ENCODE measurements around the gene MAGI1.

Gene MAGI1

GRCh38 chr3:65352951-65353350 lies 685.8 kb downstream of the MAGI1 start:
- Histone ChIP-seq H3K27ac (ENCODE audit: low read length, poor library complexity, severe bottlenecking) (no peak overlapping the region), H2BK5ac (ENCODE audit: low read depth, low read length, poor library complexity, severe bottlenecking) (no peak overlapping the region), H3K9ac (ENCODE audit: low read length) (no peak overlapping the region), H3K23ac (ENCODE audit: low read length in 2 of 2) (no peak overlapping the region), H3K4me3 (ENCODE audit: insufficient read depth in 1 of 2, low read depth in 1 of 2, low read length in 2 of 2) (no peak overlapping the region), H2AFZ (ENCODE audit: low read depth, low read length) (no peak overlapping the region), H3K18ac (ENCODE audit: low read depth in 1 of 2, low read length in 2 of 2) (peak overlapping the region in 1 of 2 experiments; percentile 73), H3K4me1 (ENCODE audit: control insufficient read depth, insufficient read depth, low read depth, low read length) (peaks cover 3% of the 10 kb centered on the region), H3K4me2 (ENCODE audit: low read length, poor library complexity, severe bottlenecking) (no peak overlapping the region), H3K36me3 (ENCODE audit: control insufficient read depth in 1 of 2, insufficient read depth in 2 of 2, low read depth in 1 of 2, low read length in 2 of 2) (peaks cover 0 to 8% of the 10 kb centered on the region in 2 experiments), H2BK12ac (ENCODE audit: low read length in 2 of 2) (no peak overlapping the region), H2BK15ac (ENCODE audit: low read depth, poor library complexity, severe bottlenecking) (no peak overlapping the region), H2BK120ac (ENCODE audit: low read depth, low read length) (no peak overlapping the region), H3K14ac (ENCODE audit: low read length in 2 of 2) (no peak overlapping the region), H2AK5ac (ENCODE audit: low read length, severe bottlenecking) (no peak overlapping the region), H3K27me3 (ENCODE audit: control insufficient read depth in 1 of 2, insufficient read depth in 1 of 2, low read length in 2 of 2) (no peaks in the 10 kb centered on the region), H4K91ac (ENCODE audit: low read length) (no peak overlapping the region), H3K4ac (ENCODE audit: low read depth in 1 of 2, low read length in 2 of 2) (no peak overlapping the region), H3K79me1 (replicated peaks; ENCODE audit: low read length, poor library complexity, severe bottlenecking) (no peaks in the 10 kb centered on the region), H3K9me3 (ENCODE audit: control insufficient read depth, low read length) (no peaks in the 10 kb centered on the region), H4K8ac (ENCODE audit: low read length) (no peak overlapping the region)
- WGBS: 62% methylated on average over 2 of the region's 2 CpGs
- DNase-seq: peak; percentile 62

- Histone ChIP-seq H4K8ac (ENCODE audit: low read length) (no peak overlapping the region), H3K23ac (ENCODE audit: low read length in 2 of 2) (no peak overlapping the region), H3K14ac (ENCODE audit: low read length in 2 of 2) (no peak overlapping the region), H3K18ac (ENCODE audit: low read depth in 1 of 2, low read length in 2 of 2) (no peak overlapping the region), H2BK5ac (ENCODE audit: low read depth, low read length, poor library complexity, severe bottlenecking) (no peak overlapping the region), H3K4me1 (ENCODE audit: control insufficient read depth, insufficient read depth, low read depth, low read length) (peaks cover 3% of the 10 kb centered on the region), H2AK5ac (ENCODE audit: low read length, severe bottlenecking) (no peak overlapping the region), H2BK12ac (ENCODE audit: low read length in 2 of 2) (no peak overlapping the region), H3K4ac (ENCODE audit: low read depth in 1 of 2, low read length in 2 of 2) (no peak overlapping the region), H2BK120ac (ENCODE audit: low read depth, low read length) (no peak overlapping the region), H3K4me3 (ENCODE audit: insufficient read depth in 1 of 2, low read depth in 1 of 2, low read length in 2 of 2) (no peak overlapping the region), H3K27me3 (ENCODE audit: control insufficient read depth in 1 of 2, insufficient read depth in 1 of 2, low read length in 2 of 2) (no peaks in the 10 kb centered on the region), H2AFZ (ENCODE audit: low read depth, low read length) (no peak overlapping the region), H4K91ac (ENCODE audit: low read length) (no peak overlapping the region), H3K36me3 (ENCODE audit: control insufficient read depth in 1 of 2, insufficient read depth in 2 of 2, low read depth in 1 of 2, low read length in 2 of 2) (peaks cover 0 to 6% of the 10 kb centered on the region in 2 experiments), H3K79me1 (replicated peaks; ENCODE audit: low read length, poor library complexity, severe bottlenecking) (no peaks in the 10 kb centered on the region), H3K27ac (ENCODE audit: low read length, poor library complexity, severe bottlenecking) (no peak overlapping the region), H3K4me2 (ENCODE audit: low read length, poor library complexity, severe bottlenecking) (no peak overlapping the region), H2BK15ac (ENCODE audit: low read depth, poor library complexity, severe bottlenecking) (no peak overlapping the region), H3K9me3 (ENCODE audit: control insufficient read depth, low read length) (no peaks in the 10 kb centered on the region), H3K9ac (ENCODE audit: low read length) (no peak overlapping the region)
- 82% methylated on average over 4 of the region's 4 CpGs for WGBS
- DNase-seq: no peak
Measured at GRCh38 chr3:65351753-65352152, 687.0 kb downstream of the MAGI1 start.

- H3K23ac ChIP-seq (ENCODE audit: low read length in 2 of 2): no peak overlapping the region
- no peak overlapping the region for H2BK5ac ChIP-seq (ENCODE audit: low read depth, low read length, poor library complexity, severe bottlenecking)
- H3K4me1 ChIP-seq (ENCODE audit: control insufficient read depth, insufficient read depth, low read depth, low read length): no peaks in the 10 kb centered on the region
- 89% methylated on average over 4 of the region's 5 CpGs for WGBS
- H3K14ac ChIP-seq (ENCODE audit: low read length in 2 of 2): no peak overlapping the region
- no peaks in the 10 kb centered on the region for H3K79me1 ChIP-seq (replicated peaks; ENCODE audit: low read length, poor library complexity, severe bottlenecking)
- no peak overlapping the region for H3K4me2 ChIP-seq (ENCODE audit: low read length, poor library complexity, severe bottlenecking)
- no peak overlapping the region for H2AK5ac ChIP-seq (ENCODE audit: low read length, severe bottlenecking)
- H4K91ac ChIP-seq (ENCODE audit: low read length): no peak overlapping the region
- no peak overlapping the region for H4K8ac ChIP-seq (ENCODE audit: low read length)
- no peak for DNase-seq
- H2BK12ac ChIP-seq (ENCODE audit: low read length in 2 of 2): no peak overlapping the region
- no peaks in the 10 kb centered on the region for H3K9me3 ChIP-seq (ENCODE audit: control insufficient read depth, low read length)
- no peak overlapping the region for H3K27ac ChIP-seq (ENCODE audit: low read length, poor library complexity, severe bottlenecking)
- no peaks in the 10 kb centered on the region for H3K27me3 ChIP-seq (ENCODE audit: control insufficient read depth in 1 of 2, insufficient read depth in 1 of 2, low read length in 2 of 2)
- H2AFZ ChIP-seq (ENCODE audit: low read depth, low read length): no peak overlapping the region
- H3K4ac ChIP-seq (ENCODE audit: low read depth in 1 of 2, low read length in 2 of 2): no peak overlapping the region
- no peak overlapping the region for H2BK15ac ChIP-seq (ENCODE audit: low read depth, poor library complexity, severe bottlenecking)
- H3K9ac ChIP-seq (ENCODE audit: low read length): no peak overlapping the region
- no peak overlapping the region for H3K4me3 ChIP-seq (ENCODE audit: insufficient read depth in 1 of 2, low read depth in 1 of 2, low read length in 2 of 2)
- no peak overlapping the region for H2BK120ac ChIP-seq (ENCODE audit: low read depth, low read length)
- H3K18ac ChIP-seq (ENCODE audit: low read depth in 1 of 2, low read length in 2 of 2): no peak overlapping the region
- H3K36me3 ChIP-seq (ENCODE audit: control insufficient read depth in 1 of 2, insufficient read depth in 2 of 2, low read depth in 1 of 2, low read length in 2 of 2): no peaks in the 10 kb centered on the region
Measured at GRCh38 chr3:65350801-65351476, 687.8 kb downstream of the MAGI1 start.

- no peak overlapping the region for H3K27ac ChIP-seq (ENCODE audit: low read length, poor library complexity, severe bottlenecking)
- peak; percentile 87 for DNase-seq
- 61% methylated on average over 8 of the region's 8 CpGs for WGBS
Measured at GRCh38 chr3:65348398-65348995, 690.2 kb downstream of the MAGI1 start.

More at GRCh38 chr3:65348398-65348995, 690.2 kb downstream of the MAGI1 start:
- Histone ChIP-seq H2BK12ac (ENCODE audit: low read length in 2 of 2) (no peak overlapping the region), H3K14ac (ENCODE audit: low read length in 2 of 2) (no peak overlapping the region), H3K27me3 (ENCODE audit: control insufficient read depth in 1 of 2, insufficient read depth in 1 of 2, low read length in 2 of 2) (no peaks in the 10 kb centered on the region), H3K18ac (ENCODE audit: low read depth in 1 of 2, low read length in 2 of 2) (peak overlapping the region in 1 of 2 experiments; percentile 31), H3K4me3 (ENCODE audit: insufficient read depth in 1 of 2, low read depth in 1 of 2, low read length in 2 of 2) (no peak overlapping the region), H3K9ac (ENCODE audit: low read length) (no peak overlapping the region), H3K23ac (ENCODE audit: low read length in 2 of 2) (no peak overlapping the region), H3K4me1 (ENCODE audit: control insufficient read depth, insufficient read depth, low read depth, low read length) (no peaks in the 10 kb centered on the region), H2AFZ (ENCODE audit: low read depth, low read length) (no peak overlapping the region), H2BK15ac (ENCODE audit: low read depth, poor library complexity, severe bottlenecking) (no peak overlapping the region), H2BK5ac (ENCODE audit: low read depth, low read length, poor library complexity, severe bottlenecking) (no peak overlapping the region), H4K8ac (ENCODE audit: low read length) (no peak overlapping the region), H3K9me3 (ENCODE audit: control insufficient read depth, low read length) (no peaks in the 10 kb centered on the region), H2BK120ac (ENCODE audit: low read depth, low read length) (no peak overlapping the region), H2AK5ac (ENCODE audit: low read length, severe bottlenecking) (no peak overlapping the region), H3K4me2 (ENCODE audit: low read length, poor library complexity, severe bottlenecking) (no peak overlapping the region), H4K91ac (ENCODE audit: low read length) (no peak overlapping the region), H3K79me1 (replicated peaks; ENCODE audit: low read length, poor library complexity, severe bottlenecking) (no peaks in the 10 kb centered on the region), H3K36me3 (ENCODE audit: control insufficient read depth in 1 of 2, insufficient read depth in 2 of 2, low read depth in 1 of 2, low read length in 2 of 2) (no peaks in the 10 kb centered on the region), H3K4ac (ENCODE audit: low read depth in 1 of 2, low read length in 2 of 2) (no peak overlapping the region)
